OCI-LY7 (cell line): ENCODE measurements around the gene MDFIC.

Source experiments
- CTCF ChIP-seq: fragments of 200-600 bp; sonication (generic); conservative IDR thresholded peaks from 2 replicates; pipeline ENCODE4 v1.5.1; 2014; ENCODE audit warnings: mild to moderate bottlenecking, antibody characterized with exemption, low read length, moderate library complexity, mixed read lengths
- EZH2phosphoT487 ChIP-seq: fragments of 200-600 bp; sonication (generic); IDR thresholded peaks from 2 replicates; pipeline ENCODE4 v1.6.1; 2018; ENCODE audit warnings: low read depth, borderline replicate concordance, mild to moderate bottlenecking, mixed run types, antibody characterized with exemption, low read length, moderate library complexity, mixed read lengths

GRCh38 chr7:114875186-114875585, 46.7 kb upstream of the MDFIC start:
- TF ChIP-seq CTCF (no peak), EZH2phosphoT487 (no peak)
